HEK293T (cell line): ENCODE measurements around the gene NUP160.

Source experiments
- FOXA1 ChIP-seq: fragments of 450-650 bp; IDR thresholded peaks from 2 replicates; pipeline ENCODE4 v1.6.1; 2016; ENCODE audit warnings: mild to moderate bottlenecking
- FOXK2 ChIP-seq: fragments of 450-650 bp; IDR thresholded peaks from 2 replicates; pipeline ENCODE4 v1.6.1; 2016; ENCODE audit warnings: mild to moderate bottlenecking
- NFRKB ChIP-seq: fragments of 450-650 bp; IDR thresholded peaks from 2 replicates; pipeline ENCODE4 v1.6.1; 2016; ENCODE audit warnings: mild to moderate bottlenecking, moderate library complexity
- TARDBP ChIP-seq: fragments of 450-650 bp; IDR thresholded peaks from 2 replicates; pipeline ENCODE4 v1.6.1; 2016

DNA sequence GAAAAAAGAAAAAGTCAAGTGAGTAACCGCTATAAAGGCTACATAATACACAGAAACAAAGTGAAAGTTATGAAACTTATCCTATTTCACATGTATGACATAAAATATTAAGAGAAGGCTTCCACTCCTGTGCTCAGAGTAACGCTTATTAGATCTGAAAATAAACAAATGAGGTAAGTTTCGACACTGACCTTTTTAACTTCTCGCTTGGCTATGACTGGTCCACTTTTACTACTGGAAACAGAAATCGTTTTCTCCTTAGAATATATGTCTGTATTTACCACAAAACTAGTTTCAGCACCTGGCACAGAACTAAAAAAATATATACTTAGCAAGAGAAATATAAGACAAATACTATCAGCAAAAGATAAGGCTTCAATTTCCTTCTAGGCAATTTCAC lies 97.4 kb downstream of the NUP160 start:
- TF ChIP-seq FOXA1 (no peak), FOXK2 (no peak), TARDBP (no peak), NFRKB (no peak)
